Natural killer cell (primary cell): ENCODE data around the gene BCL7B. TPM values are rescaled to one million over a fixed set of nuclear protein-coding genes. Genes with fewer than 3 reads are reported as not detected.

Experiments used
- ATAC-seq, 3 donors: fragments of 150-1000 bp in 2 of 3; fragments of 200-7000 bp in 1 of 3; cut with Tn5 transposase; 1 replicate in 1 of 3; 2 replicates in 2 of 3; pipeline ENCODE4 v1.10.0; 2021; ENCODE audit warnings: mild to moderate bottlenecking in 2 of 3, moderate library complexity in 2 of 3
- DNase-seq, 2 donors: peaks; one replicate each; pipeline versions ENCODE4 v3.0.0 to v3.0.0-alpha.2; 2013 to 2021; ENCODE audit warnings: mixed read lengths in 1 of 2
- H3K27ac ChIP-seq: one replicate; pipeline ENCODE4 v1.5.1; 2013; ENCODE audit warnings: mild to moderate bottlenecking, low read length
- H3K27me3 ChIP-seq: one replicate; pipeline ENCODE4 v1.6.1; 2013; ENCODE audit warnings: low read length; ENCODE audit not compliant: control insufficient read depth, insufficient read depth
- H3K36me3 ChIP-seq: one replicate; pipeline ENCODE4 v1.6.1; 2013; ENCODE audit warnings: low read length; ENCODE audit not compliant: control insufficient read depth, insufficient read depth
- H3K4me1 ChIP-seq: one replicate; pipeline ENCODE4 v1.6.1; 2013; ENCODE audit warnings: low read length; ENCODE audit not compliant: control insufficient read depth, insufficient read depth
- H3K4me3 ChIP-seq: one replicate; pipeline ENCODE4 v1.5.1; 2013; ENCODE audit warnings: low read length
- H3K9me3 ChIP-seq: one replicate; pipeline ENCODE4 v1.6.1; 2013; ENCODE audit warnings: low read length; ENCODE audit not compliant: control insufficient read depth, insufficient read depth
- H3K27ac Mint-ChIP-seq, 2 donors: one replicate each; pipeline ENCODE4 v1.8.0; 2022; ENCODE audit warnings: mild to moderate bottlenecking in 2 of 2, mixed read lengths in 2 of 2, moderate library complexity in 1 of 2
- H3K27me3 Mint-ChIP-seq, 2 donors: one replicate each; pipeline ENCODE4 v1.8.0; 2022; ENCODE audit warnings: low read depth in 2 of 2, mixed read lengths in 2 of 2
- H3K36me3 Mint-ChIP-seq: one replicate; pipeline ENCODE4 v1.8.0; 2022; ENCODE audit warnings: mixed read lengths
- H3K4me1 Mint-ChIP-seq, 2 donors: one replicate each; pipeline ENCODE4 v1.8.0; 2022; ENCODE audit warnings: mixed read lengths in 2 of 2
- H3K4me3 Mint-ChIP-seq: one replicate; pipeline ENCODE4 v1.8.0; 2022; ENCODE audit warnings: mild to moderate bottlenecking, moderate library complexity, mixed read lengths
- H3K9me3 Mint-ChIP-seq, 2 donors: one replicate each; pipeline ENCODE4 v1.8.0; 2022; ENCODE audit warnings: mixed read lengths in 2 of 2
- CTCF ChIP-seq: fragments of 200-600 bp; IDR thresholded peaks from one replicate; pipeline ENCODE4 v1.8.0; 2022; ENCODE audit warnings: antibody characterized with exemption
- WGBS: methylation state at CpG from one replicate; pipeline ENCODE4 v1.1.7; 2013; ENCODE audit warnings: missing lambda C conversion rate; ENCODE audit not compliant: insufficient coverage; 5-methylcytosine and 5-hydroxymethylcytosine counted together
- intact Hi-C: fragments of 100-400 bp; cut with micrococcal nuclease; formaldehyde crosslinking; loops from one replicate; pipeline ENCODE4 v1.14.2; 2022
- total RNA-seq, 4 donors: library from RNA; stranded (reverse); fragments of 120-200 nt in 1 of 4; gene quantifications; one replicate each; pipeline versions ENCODE4 v1.2.3 to v1.2.4, GENCODE V29; 2013 to 2022

Gene BCL7B
- total RNA-seq, 3 donors from 2014 or later (not counting 1 experiment from before 2014, with no cell fraction given) = 109 to 131 (median 120) TPM

DNA sequence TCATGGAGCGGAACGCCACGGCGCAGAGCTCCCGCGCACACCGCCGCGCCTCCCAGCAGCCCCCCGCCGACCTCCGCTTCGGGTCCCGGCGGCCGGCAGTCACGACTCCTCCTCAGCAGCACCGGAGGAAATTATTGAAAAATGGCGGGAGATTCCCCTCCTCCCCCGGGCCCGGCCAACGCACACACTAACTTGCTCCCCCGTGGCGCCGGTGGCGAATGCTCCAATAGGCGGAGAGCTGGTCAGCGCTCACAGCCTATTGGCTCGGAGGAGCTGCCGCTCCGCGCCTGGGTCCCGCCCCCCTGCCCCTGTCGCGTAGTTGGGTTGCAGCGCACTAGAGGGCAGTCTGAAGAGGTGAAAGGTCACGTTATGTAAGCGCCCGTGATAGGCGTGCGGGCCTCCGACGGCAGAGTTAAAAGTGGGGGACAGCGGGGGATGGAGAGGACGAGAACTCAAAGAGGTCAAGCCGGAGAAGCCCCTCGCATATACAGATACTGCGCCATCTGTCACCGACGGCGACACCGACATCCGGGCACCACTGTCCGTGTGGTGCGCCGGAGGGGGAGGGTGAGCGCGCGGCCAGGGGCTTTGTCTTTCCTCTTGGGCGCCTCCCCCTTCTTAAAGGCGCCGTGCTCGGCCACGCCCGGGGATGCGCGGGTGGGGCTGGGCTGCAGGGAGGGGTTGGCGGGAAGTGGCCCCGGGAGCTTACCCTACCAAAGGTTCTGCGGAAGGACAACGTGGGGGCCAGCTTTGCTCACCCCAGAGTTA, 35.2 kb downstream of the BCL7B start, which contains the start of gene BAZ1B:
Gene BAZ1B (minus strand): TSS at position 189 of the 768 bp plus-strand sequence. CDS start 360 bp downstream, outside the sequence.
- Histone ChIP-seq H3K4me3 (peak within 1 kb of the TSS; percentile 57), H3K36me3 (peaks cover 2% of the 10 kb centered on the region), H3K9me3 (no peaks in the 10 kb centered on the region), H3K27me3 (no peaks in the 10 kb centered on the region), H3K4me1 (peaks cover 53% of the 10 kb centered on the region), H3K27ac (peak within 1 kb of the TSS; percentile 88)
- Mint-ChIP-seq H3K9me3 (no peaks in the 10 kb centered on the region), H3K4me1 (peaks cover 66% of the 10 kb centered on the region in 2 donors), H3K27ac (peak within 1 kb of the TSS; percentile 99), H3K36me3 (no peaks in the 10 kb centered on the region), H3K4me3 (peak within 1 kb of the TSS; percentile 97), H3K27me3 (no peaks in the 10 kb centered on the region)
- DNase-seq (peak; percentile 95 to 97), ATAC-seq (peak; percentile 94 to 99 (median 94))
- intact Hi-C loops = loop anchor here (1.0 to 5.0 kb wide), 3 partner anchors 35 to 205 kb away; partner anchors contain the start of genes BCL7B and TBL2
- no peak for TF ChIP-seq CTCF
- whole genome bisulfite sequencing = under 1% methylated on average over 71 of the region's 71 CpGs

- no peaks in the 10 kb centered on the region for H3K9me3 Mint-ChIP-seq
- intact Hi-C loops = loop anchor here (1.0 to 5.0 kb wide), 3 partner anchors 36 to 206 kb away; partner anchors contain the start of genes BCL7B and TBL2
These were observed 35.8 kb downstream of the BCL7B start for GRCh38 chr7:73521636-73522104.

DNA sequence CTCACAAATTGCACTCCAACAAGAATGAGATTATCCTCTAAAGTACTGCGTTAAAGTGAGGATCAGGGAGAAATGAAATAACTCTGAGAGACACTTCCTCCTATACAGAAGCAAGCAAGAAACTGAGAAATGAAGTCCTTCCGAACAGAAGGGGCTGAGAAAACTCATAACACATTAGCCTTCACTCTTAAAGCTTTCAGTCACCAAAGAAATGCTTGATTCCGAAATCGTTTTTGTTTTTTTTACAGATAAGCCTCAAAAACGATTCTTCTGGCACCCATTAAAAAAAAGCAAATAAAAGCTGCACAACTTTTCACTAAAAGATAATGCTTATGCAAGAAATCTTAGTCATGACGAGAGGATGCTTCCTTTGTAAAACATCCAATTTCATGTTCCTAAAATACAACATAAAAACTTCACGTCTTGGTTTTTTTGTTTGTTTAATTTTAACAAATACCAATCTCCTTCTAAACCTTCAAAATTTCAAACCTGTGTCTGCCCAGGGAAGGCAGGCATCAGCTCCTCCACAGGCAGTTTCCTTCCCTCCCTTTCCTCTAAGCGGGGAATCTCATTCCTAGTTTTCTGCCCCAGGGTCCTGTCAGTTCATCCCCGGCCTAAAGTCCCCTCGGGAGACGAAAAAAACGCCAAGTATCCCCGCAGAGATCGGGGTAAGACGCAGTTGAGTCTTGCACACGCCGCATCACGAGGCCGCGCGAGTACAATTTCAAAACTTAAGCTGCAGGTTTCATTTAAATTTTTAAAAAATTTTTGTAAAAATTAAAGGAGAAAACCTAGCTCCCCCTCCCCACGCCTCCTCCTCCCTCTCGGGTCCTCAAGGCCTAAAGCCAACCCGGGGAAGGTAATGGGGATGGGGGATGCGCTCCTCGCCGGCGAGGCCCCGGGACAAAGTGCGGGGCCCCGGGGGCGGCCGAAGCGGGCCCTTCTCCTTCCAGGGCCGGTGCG, 36.5 kb downstream of the BCL7B start:
- no peaks in the 10 kb centered on the region for H3K27me3 Mint-ChIP-seq
- DNase-seq = peak in 1 of 2 donors; percentile 29
- H3K9me3 ChIP-seq = no peaks in the 10 kb centered on the region

More at GRCh38 chr7:73521636-73522104, 35.8 kb downstream of the BCL7B start:
- peak overlapping the region; percentile 99 for H3K27ac Mint-ChIP-seq
- H3K36me3 ChIP-seq = peaks cover 2% of the 10 kb centered on the region
- H3K36me3 Mint-ChIP-seq = no peaks in the 10 kb centered on the region
- DNase-seq = no peak
- TF ChIP-seq CTCF = no peak
- H3K4me3 Mint-ChIP-seq = peak overlapping the region; percentile 97
- H3K4me3 ChIP-seq = peak overlapping the region; percentile 57
- no peaks in the 10 kb centered on the region for H3K9me3 ChIP-seq
- H3K4me1 Mint-ChIP-seq = peaks cover 61 to 63% of the 10 kb centered on the region in 2 donors
- no peaks in the 10 kb centered on the region for H3K27me3 ChIP-seq
- H3K27me3 Mint-ChIP-seq = no peaks in the 10 kb centered on the region
- ATAC-seq = peak; percentile 31 to 54 (median 48)
- H3K27ac ChIP-seq = peak overlapping the region; percentile 88
- peaks cover 47% of the 10 kb centered on the region for H3K4me1 ChIP-seq
- WGBS = under 1% methylated on average over 62 of the region's 62 CpGs

More for the DNA sequence above, 36.5 kb downstream of the BCL7B start:
- Mint-ChIP-seq H3K4me3 (peak overlapping the region; percentile 83), H3K4me1 (peaks cover 60 to 63% of the 10 kb centered on the region in 2 donors), H3K36me3 (no peaks in the 10 kb centered on the region), H3K9me3 (no peaks in the 10 kb centered on the region), H3K27ac (peak overlapping the region; percentile 89 to 99)
- WGBS = under 1% methylated on average over 28 of the region's 36 CpGs
- Histone ChIP-seq H3K4me1 (peaks cover 40% of the 10 kb centered on the region), H3K27me3 (no peaks in the 10 kb centered on the region), H3K36me3 (peaks cover 6% of the 10 kb centered on the region), H3K27ac (peak overlapping the region; percentile 51), H3K4me3 (peak overlapping the region; percentile 57)
- no peak for ATAC-seq
- no peak for TF ChIP-seq CTCF
- intact Hi-C loops = loop anchor here (5.0 kb wide), 1 partner anchor 206 kb away; no protein-coding TSS in a partner anchor
